Stimulated activated CD8-positive, alpha-beta memory T cell treated with anti-CD3 and anti-CD28 coated beads, Interleukin-4, amount 100 ng/mL, for 48 hours (primary cell): ENCODE results near the gene MATR3.
A peak's percentile ranks its signal among the peaks of the same experiment; 100 is the strongest.
"Not testable (repeated sequence)": the region's sequence is repeated elsewhere in the genome, so short reads cannot be mapped to it uniquely, and the experiment has no call there.

ENCODE experiments used
- DNase-seq: peaks from one replicate; pipeline ENCODE4 v3.0.0-alpha.2; 2020

Gene MATR3

DNA sequence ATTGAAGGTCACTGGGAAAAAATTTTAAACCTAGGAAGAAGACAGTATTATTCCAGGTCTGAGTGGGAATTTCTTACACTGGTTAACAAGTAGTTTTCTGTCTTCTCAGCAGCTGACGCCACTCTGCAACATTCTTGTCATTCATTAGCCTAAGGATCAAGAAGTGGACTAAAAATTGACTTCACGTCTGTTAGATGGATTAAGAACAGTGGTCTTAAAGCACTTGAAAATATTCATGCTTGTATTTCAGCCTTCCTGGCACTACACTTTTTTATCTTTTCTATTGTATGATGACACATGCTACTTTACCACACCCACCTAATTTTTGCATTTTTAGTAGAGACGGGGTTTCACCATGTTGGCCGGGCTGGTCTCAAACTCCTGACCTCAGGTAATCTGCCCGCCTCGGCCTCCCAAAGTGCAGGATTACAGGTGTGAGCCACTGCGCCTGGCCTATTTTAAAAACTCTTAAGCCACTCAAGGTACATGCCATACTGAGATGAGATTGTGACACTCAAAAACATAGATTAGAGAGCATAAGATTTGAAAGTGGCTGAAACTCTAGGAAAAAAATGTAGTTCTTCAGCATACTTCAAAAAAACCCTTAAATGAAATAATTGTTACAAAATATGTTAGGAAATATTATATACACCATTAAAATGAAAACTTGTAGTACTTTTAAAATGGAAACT, 8.4 kb downstream of the MATR3 start:
- DNase-seq = no peak

DNA sequence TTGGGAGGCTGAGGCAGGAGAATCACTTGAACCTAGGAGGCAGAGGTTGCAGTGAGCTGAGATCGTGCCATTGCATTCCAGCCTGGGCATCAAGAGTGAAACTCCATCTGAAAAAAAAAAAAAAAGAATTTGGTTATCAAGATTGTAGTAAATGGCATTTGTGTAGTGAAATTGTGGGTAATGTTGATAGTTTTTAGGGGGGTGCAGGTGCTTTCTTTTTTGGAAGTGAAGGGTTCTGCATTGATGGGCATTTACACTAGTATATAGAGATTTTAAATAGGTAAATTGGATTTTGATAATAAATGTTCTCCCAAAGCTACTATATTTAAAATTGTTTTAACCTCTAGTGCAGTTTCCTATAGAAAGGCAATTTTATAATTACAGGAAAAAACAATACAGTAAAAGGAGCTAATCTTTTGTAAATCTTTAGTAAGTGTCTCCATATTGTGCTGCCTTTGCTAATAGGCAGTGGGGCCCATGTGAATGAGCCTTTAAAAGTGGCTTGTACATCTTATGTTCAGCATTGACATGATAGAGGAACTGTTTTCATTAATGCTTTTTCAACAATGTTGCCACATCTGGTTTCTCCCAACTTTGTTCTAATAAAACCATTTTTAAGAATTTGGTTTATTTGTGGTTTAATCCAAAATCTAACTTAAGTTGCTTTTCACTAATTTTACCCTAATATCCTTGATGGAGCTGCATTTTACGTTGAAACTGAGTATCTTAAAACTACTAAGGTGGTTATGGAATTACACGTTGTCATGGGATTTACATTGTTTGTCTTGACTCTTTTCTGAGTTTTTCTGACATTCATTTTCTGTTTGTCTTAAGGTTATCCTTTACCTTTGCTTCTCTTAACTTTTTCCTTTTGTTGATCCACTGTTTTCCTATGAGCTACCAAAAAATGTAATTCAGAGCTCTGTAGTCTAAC, 11.1 kb downstream of the MATR3 start:
- no peak for DNase-seq

DNA sequence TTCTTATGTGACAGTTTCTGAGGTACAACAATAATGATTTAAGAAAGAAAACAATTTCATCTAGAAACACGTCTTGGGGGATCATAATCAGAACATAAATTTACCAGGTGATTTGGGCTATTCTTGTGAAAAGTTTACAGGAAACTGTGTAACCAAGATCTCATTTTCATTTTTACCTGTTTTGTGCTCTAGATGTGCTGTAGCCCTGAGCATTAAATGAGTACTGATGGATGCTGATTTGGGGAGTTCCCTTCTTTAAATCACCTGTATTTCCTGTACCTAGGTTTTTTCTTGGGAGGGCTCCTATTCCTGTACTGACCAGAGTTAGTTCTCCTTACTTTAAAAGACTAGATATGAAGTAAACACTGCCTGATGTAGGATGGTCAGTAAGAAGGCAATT, 12.7 kb downstream of the MATR3 start:
- DNase-seq = no peak

DNA sequence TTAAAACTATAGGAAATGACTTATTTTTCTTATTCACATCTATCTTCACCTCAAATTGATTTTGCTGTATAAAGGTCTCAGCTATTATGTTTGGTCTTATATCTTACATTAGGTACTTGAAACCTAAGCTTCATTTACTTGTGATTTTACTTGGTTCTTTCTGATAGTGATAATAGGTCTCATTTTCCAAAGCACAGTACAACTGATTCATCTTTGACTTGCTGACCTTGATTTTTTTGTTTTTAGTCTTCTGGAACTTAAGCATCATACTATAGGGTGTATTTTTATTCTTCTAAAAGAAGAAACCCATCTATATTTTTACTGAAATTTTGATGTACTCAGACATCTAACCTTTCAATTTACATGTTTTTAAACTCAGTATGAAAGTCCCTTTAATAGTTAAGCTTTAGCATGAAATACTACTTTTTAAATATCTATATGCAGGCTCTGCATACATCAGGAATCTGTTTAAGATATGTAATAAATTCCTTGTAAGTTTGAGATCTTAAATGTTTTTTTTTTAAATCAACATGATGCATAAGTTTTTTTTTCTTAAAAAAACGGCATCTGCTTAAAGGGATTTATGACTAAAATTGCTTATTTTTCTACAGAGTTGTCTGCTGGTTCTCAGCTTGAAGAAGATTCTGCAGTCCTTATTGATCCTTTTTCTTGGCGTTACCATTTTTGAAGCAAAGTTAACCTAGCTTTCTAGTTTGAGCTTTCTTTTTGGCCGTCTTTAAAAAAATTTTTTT, 13.3 kb downstream of the MATR3 start:
- no peak for DNase-seq

DNA sequence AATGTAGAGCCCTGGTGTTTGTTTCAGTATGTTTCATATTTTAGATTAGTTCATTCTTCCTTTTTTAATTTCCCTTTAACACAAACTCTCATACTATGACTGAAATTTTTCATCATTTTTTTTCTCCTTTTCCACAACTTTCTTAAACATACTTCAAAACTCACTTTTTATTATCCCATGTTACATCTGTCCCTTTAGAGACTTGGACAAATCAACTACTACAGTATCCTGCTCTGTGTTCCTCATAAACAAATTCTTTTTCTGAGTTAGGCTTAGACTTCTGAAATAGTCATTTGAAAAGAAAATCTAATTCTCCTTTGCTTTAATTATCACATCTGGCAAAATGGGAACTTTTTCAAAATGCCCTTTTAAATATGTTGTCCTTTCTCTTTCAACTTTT, 15.3 kb downstream of the MATR3 start:
- DNase-seq = no peak

DNA sequence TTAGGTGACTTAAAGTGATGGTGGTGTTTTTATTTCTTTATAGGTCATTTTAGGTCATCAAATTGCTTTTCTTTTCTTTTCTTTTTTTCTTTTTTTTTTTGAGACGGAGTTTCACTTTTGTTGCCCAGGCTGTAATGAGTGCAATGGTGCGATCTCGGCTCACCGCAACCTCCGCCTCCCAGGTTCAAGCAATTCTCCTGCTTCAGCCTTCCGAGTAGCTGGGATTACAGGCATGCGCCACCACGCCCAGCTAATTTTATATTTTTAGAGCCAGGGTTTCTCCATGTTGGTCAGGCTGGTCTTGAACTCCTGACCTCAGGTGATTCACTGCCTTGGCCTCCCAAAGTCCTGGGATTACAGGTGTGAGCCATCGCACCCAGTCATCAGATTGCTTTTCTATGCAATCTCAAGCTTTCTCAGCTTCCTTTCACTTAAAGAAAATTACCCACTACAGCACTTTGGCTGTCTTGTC, 17.2 kb downstream of the MATR3 start:
- not testable (repeated sequence) for DNase-seq

DNA sequence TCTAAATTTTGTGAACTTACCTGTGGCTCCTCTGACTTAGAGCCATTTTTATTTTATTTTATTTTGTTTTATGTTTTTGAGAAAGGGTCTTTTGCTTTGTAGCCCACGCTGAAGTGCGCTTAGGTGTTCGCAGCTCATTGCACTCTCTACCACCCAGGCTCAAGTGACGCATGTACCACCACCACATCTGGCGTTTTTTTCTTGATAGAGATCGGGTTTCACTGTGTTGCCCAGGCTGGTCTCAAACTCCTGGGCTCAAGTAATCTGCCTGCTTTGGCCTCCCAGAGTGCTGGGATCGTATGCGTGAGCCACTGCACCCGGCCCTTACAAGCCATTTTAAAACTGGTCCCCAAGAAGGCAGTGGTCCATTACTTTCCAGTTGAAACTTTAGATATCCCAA, 18.5 kb downstream of the MATR3 start:
- DNase-seq = no peak

DNA sequence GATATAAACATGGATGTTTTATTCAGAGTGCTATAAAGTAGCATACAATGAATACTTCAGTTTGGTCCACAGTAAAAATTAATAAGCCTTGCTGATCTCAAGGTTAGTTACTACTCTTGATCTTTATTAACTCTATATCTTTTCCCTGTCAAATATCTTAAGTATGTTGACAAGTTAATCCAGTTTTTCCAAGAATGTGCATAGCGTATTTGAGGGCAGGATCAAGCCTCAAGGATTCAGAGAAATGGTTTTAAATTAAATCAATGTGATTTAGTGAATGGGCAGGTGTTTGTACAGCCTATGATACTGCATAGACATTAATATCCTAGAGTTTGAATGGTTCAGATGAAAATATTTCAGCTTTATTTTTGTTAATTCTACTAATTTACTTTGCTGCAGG, 20.7 kb downstream of the MATR3 start:
- no peak for DNase-seq

DNA sequence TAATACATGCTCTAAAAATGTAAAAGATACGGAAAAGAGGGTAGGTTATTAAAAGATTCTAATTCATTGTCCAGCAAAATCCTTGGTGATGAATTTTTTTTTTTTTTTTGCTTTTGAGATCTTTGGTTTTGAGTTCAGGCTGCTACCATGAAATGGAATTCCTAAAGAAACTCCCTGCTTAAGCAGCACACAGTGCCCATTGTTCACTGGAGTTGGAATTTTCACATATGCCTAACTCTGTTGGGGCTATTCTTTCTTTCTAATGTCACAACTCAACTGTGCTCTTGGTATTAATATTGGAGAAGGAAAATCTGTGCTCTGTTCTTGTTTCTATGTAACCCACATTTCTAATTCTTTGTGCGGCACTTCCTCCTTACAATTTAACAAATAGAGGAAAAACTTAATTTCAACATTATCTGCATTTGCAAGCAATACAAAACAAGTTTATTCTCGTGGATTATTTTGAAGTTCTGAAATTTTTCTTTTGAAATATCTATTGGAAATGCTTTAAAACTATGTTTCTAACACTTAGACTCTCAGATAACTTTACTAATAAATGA, 21.6 kb downstream of the MATR3 start:
- no peak for DNase-seq

DNA sequence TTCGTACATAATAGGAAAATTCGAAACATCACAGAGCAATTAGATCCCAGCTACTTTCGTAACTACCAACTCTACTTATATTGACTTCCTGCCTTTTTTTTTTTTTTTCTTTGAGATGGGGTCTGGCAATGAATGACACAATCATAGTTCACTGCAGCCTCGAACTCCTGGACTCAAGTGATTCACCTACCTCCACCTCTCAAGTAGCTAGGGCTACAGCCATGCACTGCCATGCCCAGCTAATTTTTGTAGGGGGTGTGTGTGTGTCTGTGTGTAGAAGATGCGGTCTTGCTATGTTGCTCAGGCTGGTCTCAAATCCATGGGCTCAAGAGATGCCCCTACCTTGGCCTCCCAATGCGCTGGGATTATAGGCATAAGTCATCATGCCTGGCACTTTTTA, 42.3 kb downstream of the MATR3 start:
- no peak for DNase-seq

DNA sequence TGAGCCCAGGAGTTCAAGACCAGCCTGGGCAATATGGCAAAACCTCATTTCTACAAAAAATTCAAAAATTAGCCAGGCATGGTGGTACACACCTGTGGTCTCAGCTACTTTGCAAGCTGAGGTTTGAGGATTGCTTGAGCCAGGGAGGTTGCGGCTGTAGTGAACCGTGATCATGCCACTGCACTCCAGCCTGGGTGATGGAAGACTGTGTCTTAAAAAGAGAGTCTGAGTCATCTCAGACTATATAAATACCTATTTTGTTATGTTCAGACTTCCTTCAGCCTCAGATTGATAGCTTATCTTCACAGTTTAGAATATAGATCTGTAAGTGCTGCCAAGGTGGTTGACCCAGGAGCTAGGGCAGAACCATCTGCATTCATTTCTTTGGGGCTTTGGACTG, 46.5 kb downstream of the MATR3 start:
- no peak for DNase-seq

DNA sequence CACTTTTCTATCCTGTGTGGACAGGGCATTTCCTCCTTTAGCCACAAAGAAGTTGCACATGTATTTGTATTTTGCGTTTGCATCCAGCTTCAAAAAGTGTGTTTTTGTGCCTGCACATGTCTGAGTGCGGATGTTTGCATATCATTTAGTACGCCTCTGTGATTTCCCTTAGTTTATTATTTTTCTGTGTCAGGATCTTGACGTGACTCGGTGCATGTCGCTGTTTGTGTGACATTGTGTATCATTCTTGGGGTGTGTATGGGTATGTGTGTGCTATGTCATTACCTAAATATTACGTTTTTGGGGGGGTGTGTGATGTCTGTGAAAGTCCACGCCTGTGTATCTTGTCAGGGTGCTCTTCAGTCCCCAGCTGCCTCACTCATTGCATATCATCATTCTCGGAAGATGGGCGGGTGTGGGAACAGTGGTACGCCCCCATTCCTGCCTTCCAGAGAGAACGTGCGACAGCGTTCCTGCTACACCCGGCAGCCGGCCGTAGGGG, 47.7 kb downstream of the MATR3 start:
- DNase-seq = no peak

DNA sequence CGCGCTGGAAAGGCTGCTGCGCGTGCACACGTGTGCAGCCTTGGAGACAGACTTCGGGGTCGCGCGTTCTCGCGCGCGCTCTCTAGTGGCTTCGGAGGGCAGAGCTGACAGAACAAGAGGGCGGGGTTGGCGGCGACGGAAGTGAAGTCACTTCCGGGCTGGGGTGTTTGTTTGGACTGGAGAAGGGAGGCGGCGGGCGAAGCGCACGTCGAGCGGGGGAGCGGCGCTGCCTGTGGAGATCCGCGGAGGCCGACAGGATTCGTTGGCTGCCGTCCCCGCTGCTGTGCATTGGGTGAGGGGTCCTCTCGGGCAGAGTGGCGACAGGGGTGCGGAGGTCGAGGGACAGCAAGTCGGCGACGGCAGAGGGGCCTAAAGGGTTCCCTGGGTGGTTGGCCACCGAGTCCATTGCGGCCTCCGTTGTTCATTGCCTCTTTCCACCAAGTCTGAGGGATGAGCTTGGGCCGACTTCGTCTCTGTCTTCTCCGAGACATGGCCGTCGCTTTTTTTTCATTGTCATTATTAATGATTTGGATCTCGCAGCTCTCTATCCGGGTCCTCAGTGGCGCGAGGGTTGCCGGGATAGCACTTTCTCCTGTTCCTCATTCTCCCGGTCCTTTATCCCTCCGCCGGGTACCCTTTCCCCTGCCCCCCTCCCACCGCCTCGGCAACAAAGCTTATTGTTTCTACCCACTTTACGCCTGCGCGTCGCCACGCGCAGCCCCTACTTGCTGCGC, 48.3 kb downstream of the MATR3 start, which contains the start of gene PAIP2:
Gene PAIP2 (plus strand): TSS at position 166 of the 734 bp plus-strand sequence. CDS start 21,931 bp downstream, outside the sequence.
- DNase-seq = peak; percentile 98

DNA sequence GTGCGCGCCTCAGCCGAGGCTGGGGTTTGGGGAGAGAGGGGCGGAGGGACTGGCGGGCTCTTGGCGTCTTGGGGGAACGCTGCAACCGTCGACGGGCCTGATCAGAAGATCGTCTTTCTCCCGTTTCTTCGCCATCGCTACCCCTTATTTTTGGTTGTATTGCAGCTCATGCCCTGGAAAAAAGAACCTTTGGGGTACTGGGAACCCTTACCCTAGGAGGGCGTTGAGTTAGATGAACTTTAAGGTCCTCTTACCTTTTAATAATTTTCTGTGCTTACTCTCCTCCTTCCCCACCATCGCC, 48.8 kb downstream of the MATR3 start:
- no peak for DNase-seq

DNA sequence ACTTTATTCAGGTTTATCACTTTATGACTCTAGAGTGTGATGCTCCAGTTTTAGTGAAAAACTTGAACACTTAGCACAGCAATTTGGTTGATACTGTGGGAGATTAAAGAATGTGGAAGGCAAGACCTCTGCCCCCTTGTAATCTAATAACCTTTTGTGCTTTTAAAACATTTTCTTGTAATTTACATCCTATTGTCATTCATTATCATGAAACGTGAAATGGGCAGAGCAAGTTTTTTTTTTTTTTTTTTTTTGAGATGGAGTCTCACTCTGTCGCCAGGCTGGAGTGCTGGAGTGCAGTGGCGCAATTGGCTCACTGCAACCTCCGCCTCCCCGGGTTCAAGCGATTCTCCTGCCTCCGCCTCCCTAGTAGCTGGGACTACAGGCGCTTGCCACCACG, 49.9 kb downstream of the MATR3 start:
- no peak for DNase-seq

DNA sequence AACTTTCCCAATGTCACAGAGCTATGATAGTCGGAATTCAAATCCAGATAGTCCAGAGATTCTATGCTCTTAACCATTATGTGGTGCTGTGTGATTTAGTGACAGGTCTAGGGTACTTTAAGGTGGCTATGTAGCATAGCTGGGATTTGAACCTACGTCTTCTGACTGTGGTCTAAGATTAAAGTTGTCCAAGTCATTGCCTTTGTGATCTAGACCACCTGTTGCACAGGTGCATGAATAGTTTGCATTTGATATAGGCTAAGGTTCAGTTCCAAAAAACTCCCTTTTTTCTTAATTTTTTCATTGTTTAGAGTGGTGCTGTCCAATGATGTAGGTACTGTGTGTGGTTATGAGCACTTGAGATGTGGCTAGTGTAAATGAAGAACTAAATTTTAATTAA, 50.6 kb downstream of the MATR3 start:
- DNase-seq = no peak

DNA sequence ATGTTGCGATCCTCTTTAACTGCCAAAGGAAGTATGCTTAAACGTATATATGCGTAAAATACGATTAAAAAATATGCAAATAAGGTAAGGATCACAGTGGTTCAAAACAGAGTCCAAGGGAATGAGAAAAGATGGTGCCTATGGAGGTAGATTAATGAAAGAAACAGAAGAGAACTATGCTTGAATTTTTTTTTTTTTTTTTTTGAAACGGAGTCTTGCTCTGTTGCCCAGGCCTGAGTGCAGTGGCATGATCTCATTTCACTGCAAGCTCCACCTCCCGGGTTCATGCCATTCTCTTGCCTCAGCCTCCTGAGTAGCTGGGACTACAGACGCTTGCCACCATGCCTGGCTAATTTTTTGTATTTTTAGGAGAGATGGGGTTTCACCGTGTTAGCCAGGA, 51.9 kb downstream of the MATR3 start:
- not testable (repeated sequence) for DNase-seq

DNA sequence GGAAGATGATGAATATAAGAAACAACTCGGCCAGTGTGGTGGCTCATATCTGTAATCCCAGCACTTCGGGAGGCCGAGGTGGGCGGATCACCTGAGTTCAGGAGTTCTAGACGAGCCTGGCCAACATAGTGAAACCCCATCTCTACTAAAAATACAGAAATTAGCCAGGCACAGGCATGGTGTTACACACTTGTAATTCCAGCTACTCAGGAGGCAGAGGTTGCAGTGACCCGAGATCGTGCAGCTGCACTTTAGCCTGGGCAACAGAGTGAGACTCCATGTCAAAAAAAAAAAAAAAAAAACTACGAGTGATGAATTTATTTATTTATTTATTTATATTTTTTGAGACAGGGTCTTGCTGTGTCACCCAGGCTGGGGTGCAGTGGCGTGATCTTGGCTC, 54.3 kb downstream of the MATR3 start:
- not testable (repeated sequence) for DNase-seq

DNA sequence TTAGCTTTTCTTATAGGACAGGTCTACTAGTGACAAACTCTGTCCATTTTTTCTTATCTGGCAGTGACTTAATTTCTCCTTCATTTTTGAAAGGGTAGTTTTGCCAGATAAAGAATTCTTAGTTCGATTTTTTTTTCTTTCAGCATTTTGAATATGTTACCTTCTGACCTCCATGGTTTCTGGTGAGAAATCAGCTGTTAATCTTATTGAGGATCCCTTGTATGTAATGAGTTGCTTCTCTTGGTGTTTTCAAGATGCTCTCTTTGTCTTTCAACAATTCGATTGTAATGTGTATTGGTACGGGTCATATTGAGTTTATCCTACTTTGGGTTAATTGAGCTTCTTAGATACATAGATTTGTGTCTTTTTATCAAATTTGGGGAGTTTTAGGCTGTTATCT, 60.6 kb downstream of the MATR3 start:
- DNase-seq = no peak

DNA sequence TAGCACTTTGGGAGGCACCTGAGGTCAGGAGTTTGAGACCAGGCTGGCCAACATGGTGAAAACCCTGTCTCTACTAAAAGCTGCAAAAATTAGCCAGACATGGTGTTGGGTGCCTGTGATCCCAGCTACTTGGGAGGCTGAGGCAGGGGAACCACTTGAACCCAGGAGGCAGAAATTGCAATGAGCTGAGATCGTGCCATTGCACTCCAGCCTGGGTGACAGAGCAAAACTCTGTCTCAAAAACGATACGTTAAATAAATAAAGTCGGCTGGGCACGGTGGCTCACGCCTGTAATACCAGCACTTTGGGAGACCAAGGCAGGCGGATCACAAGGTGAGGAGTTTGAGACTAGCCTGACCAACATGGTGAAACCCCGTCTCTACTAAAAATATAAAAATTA, 62.4 kb downstream of the MATR3 start:
- not testable (repeated sequence) for DNase-seq

DNA sequence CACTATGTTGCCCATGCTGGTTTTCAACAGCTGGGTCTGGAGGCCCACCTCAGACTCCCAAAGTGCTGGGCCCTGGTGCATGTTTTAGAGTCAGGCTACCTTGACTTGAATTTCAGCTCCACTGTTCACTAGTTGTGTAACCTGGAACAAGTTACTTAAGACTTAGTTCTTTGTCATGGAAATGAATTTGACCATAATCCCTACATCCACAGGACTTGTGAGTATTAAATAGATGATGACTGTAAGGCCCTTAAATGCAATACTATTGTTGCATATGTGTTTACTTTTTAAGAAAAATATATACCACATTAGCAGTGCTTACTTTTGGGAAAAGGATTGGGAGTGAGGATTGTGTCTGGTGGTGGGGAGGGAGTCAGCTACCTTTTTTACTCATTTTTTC, 64.5 kb downstream of the MATR3 start:
- no peak for DNase-seq

DNA sequence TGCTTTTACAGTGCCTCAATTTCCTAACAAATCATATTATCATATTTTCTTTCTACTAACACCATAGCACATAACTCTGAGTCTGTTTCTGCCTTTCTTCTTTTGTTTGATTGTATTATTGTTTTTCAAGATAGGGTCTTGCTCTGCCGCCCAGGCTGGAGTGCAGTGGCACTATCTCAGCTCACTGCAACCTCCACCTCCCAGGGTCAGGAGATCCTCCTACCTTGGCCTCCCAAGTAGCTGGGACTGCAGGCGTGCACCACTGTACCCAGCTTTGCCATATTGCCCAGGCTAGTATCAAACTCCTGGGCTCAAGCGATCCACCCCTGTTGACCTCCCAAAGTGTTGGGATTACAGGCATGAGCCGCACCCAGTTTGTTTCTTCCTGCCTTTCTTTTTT, 66.8 kb downstream of the MATR3 start:
- DNase-seq = peak; percentile 19
